ENCODE data around the gene TMEM255B.
"Not testable (repeated sequence)": the region's sequence is repeated elsewhere in the genome, so short reads cannot be mapped to it uniquely, and the experiment has no call there.

TMEM255B gene

DNA sequence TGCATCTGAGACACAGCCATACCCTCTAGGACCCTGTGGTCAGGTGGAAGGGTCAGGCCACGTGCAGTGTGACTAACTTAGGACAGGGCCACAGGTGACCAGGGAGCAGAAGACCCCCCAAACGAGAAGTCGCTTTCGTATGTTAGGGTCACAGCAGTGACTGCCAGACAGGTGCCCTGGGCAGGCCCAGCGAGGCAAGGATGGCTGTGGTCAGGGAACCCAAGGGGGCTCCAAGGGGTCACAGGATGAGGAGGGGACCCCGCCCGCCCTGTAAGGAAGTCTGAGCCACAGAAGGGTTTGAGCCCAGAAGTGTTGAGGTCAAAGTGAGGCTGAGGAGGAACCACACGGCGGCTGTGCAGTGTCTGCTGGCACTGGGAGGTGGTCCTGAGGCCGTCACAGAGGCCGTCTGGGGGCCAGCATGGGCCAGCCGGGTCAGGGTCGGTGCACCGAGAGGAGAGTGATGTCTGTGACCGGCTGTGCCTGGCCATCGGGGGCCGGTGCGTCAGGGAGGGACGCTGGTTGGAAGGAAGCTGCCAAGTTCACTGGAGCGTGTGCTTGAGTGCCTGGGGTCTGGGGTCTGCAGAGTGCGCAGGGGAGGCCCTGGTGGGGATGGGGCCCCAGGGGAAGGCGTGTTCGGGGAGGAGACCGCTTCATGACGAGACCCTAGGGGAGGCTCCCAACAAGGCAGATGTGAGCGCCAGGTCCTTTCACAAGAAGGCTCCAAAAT is 24.8 kb upstream of the TMEM255B start:
- in situ Hi-C loops (cut with MboI; ENCODE audit: low sequenced_read_pairs) = no loop called here

DNA sequence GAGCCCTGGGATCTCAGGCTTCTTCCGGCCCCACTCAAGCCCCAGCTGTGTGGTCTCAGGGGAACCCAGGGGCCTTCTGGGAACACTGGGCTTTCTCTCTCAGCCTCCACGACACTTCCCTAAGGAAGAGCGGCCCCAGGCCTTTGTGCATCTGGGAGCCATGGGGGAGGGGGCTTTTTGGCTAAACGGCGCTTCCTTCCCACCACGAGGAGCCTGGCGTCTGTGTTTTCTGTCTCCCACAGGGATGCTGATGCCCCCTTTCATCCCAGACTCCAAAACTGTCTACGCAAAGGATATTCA is 24.2 kb upstream of the TMEM255B start:
- in situ Hi-C loops (cut with MboI; ENCODE audit: low sequenced_read_pairs) = no loop called here

DNA sequence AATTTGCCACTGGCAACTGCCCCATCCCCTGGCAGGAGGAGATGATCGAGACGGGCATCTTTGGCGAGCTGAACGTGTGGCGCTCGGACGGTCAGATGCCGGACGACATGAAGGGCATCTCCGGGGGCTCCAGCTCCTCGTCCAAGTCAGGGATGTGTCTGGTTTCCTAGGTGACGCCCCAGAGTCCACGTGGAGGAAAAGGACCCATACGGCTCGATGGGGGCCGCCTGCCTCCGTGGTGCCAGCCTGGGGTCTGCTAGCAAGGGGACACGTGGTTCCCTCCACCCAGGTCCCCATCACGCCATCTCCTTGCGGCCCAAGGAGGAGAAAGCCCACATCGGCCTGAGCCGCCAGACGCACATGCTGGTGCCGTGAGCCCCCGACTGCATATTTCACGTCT is 23.8 kb upstream of the TMEM255B start:
- in situ Hi-C loops (cut with MboI; ENCODE audit: low sequenced_read_pairs) = no loop called here

DNA sequence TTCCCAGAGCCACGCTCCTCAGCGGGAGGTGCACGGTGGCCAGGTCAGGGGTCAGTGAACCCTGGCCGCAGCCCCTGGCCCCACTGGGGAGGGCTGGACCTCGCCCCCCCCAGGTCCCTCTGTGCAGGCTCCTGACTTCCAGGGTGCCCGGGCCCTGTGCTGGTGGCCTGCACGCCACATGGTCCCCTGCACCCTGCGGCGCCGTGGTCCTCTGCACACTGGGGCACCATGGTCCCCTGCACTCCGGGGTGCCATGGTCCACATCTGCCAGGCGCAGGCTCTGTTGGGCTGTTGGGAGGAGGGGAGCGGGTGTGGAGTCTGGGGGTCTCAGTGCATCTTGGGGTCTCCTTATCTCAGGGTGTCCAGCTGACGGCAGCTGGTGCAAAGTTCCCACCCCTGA is 23.3 kb upstream of the TMEM255B start:
- in situ Hi-C loops (cut with MboI; ENCODE audit: low sequenced_read_pairs) = no loop called here

DNA sequence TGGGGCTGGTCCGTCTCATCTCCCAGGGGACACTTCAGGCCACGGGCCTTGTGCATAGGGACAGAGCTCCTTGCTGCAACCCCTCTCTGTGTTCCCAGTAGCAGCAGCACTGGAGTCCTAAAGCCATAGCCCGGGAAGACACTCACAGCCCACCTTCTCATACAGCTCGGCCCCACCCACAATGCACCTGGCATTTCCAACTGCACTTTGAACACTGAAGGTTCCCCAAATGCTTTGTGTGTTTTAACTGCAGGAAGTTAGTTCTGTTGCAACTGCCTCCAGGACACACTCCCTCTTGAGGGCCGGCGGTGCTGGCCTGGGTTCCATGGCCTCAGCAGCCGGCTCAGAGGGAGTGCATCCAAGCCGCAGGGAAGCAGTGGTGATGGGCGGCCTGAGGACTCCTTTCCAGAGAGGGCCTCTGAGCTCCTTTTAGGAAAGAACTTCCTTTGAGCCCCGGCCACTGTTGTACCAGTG is 22.7 kb upstream of the TMEM255B start:
- in situ Hi-C loops (cut with MboI; ENCODE audit: low sequenced_read_pairs) = no loop called here

DNA sequence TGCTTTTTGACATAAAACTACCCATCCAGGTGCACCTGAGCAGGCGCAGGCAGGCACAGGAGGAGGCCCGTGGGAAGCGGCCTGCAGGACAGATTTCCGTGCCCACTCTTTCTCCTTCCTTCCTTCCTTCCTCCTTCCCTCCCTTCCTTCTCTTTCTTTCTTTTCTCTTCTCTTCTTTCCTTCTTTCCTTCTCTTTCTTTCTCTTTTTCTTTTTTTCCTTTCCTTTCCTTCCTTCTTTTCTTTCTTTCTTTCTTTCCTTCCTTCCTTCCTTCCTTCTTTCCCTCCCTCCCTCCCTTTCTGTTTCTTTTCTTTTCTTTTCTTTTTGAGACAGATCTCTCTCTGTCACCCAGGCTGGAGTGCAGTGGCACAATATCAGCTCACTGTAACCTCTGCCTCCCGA is 21.2 kb upstream of the TMEM255B start:
- in situ Hi-C loops (cut with MboI; ENCODE audit: low sequenced_read_pairs) = no loop called here

DNA sequence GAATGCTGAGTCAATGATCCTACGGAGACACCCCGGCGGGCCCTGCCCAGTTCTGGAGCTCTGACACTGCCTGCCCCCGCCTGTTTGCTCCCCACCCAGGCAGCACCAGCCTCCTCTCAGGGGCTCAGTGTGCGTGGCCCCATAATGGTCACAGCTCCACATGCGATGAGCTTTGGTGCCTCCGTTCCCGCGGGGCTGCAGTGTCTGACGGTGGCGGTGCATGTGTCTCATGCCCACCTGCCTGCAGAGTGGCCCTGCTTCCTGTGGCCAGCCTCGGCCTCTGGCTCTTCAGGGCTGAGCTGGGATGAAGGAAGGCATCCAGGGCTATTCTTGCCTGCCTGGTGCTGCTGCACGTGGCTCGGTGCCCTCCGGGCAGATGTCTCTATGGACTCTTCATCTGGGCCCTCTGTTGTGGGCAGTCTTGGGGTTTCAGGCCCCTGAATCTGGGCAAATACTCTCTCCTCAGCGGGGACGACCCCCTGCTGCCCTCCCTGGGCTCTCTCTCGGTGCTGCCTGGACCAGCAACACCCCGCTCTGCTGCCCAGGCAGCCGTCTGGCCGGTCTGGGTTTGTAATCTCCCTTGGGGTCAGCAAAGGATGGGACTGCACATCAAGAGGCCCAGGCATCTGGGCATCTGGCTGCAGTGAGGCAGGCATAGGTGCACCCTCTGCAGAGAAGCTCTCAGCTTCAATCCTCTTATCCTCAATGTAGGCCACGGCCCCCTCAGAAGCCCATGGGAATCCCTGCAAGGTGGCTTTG is 19.3 kb upstream of the TMEM255B start:
- in situ Hi-C loops (cut with MboI; ENCODE audit: low sequenced_read_pairs) = no loop called here

DNA sequence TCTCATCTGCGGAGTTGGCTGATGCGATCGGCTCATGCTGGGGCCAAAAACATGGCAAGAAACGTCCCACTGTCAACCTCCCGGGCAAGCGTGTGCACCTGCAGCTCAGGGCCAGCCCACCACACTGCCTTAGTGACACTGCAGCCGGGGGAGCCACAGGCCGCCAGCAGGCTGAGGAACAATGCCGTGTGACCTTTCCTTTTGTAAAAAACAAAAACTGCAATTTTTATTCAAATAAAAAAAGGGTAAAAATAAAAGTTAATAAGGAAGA is 18.8 kb upstream of the TMEM255B start:
- in situ Hi-C loops (cut with MboI; ENCODE audit: low sequenced_read_pairs) = no loop called here

DNA sequence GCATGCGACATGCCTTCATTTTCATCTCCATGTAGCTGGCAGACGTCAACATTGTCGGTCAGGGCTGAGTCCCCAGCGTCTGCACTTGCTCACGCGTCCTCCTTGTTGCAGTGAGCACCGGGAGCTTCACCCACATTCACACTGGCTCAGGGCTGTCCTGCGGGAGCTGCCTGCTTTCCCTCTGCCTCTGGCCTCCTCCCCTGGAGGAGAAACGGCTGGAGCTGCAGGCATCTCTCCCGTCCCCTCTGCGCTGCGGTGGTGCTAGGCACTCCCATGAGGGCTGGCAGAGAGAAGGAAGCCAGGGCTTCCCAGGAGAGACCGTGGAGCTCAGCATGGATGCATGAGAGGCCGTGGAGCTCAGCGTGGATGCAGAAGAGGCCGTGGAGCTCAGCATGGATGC is 18.4 kb upstream of the TMEM255B start:
- in situ Hi-C loops (cut with MboI; ENCODE audit: low sequenced_read_pairs) = no loop called here

DNA sequence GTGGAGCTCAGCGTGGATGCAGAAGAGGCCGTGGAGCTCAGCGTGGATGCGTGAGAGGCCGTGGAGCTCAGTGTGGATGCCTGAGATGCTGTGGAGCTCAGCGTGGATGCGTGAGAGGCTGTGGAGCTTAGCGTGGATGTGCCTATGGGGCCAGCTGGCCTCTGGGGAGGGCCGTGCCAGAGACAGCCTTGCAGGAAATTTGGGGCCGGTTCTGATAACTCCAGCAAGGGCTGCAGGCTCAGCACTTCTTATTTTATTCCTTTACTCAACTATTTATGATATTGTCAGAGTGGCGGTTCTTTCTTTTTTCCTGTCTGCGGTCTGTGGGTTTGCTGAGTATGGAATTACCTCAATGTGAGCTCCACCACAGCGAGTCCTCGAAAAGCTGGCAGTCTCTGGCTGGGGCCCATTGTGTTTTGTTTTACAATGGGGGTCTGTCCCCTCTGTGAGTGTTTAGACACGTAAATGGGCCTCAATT is 17.8 kb upstream of the TMEM255B start:
- in situ Hi-C loops (cut with MboI; ENCODE audit: low sequenced_read_pairs) = no loop called here

DNA sequence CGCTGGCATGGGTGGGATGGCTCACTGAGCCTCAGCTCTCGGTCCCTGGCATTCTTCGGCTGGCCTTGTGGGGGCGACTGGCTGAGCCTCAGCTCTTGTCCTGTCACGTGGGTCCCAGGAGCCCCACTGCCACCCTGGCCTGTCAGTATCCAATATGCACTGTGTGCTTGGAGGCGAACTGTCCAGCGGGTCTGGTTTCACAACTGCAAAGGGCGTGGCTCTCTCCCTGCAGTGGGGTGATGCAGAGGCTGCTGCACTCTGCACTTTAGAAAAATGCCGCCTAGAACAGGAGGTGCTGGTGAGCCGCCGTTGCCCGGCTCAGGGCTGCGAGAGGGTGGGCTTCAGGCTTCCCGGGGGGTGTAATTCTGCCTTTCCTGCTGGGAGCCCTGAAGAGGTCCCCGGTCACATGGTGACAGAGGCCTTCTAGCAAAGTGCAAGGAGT is 17.0 kb upstream of the TMEM255B start:
- in situ Hi-C loops (cut with MboI; ENCODE audit: low sequenced_read_pairs) = no loop called here

DNA sequence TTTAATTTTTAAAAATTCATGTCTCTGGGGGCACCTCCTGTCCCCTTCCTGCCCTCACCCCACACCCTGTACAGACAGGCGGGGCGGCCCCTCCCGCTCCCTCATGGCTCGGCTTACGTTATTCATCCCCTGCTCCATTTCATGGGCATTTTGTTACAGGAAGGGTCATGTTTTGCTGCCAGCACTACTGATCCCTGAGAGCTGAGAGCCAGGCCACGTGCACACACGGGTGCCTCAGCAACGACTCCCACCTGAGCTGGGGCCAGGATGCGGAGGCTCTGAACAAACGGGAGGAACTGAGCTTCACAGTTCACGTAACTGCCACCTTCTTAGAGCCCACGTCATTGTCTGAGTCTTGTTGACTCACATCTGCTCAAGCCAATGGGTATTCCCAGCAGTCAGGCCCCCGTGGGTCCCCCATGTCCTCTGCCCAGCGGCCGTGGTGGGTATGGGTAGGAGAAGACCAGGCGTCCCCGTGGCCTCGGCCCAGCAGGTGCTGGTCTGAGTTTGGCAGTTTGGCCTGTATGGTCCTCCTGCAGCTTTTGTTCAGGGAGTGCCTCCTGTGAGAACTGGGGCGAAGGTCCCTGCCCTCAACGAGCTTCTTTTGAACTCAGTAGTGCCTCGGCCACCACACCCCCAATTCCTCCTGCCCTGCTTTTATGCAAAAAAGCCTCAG is 16.4 kb upstream of the TMEM255B start:
- in situ Hi-C loops (cut with MboI; ENCODE audit: low sequenced_read_pairs) = no loop called here

DNA sequence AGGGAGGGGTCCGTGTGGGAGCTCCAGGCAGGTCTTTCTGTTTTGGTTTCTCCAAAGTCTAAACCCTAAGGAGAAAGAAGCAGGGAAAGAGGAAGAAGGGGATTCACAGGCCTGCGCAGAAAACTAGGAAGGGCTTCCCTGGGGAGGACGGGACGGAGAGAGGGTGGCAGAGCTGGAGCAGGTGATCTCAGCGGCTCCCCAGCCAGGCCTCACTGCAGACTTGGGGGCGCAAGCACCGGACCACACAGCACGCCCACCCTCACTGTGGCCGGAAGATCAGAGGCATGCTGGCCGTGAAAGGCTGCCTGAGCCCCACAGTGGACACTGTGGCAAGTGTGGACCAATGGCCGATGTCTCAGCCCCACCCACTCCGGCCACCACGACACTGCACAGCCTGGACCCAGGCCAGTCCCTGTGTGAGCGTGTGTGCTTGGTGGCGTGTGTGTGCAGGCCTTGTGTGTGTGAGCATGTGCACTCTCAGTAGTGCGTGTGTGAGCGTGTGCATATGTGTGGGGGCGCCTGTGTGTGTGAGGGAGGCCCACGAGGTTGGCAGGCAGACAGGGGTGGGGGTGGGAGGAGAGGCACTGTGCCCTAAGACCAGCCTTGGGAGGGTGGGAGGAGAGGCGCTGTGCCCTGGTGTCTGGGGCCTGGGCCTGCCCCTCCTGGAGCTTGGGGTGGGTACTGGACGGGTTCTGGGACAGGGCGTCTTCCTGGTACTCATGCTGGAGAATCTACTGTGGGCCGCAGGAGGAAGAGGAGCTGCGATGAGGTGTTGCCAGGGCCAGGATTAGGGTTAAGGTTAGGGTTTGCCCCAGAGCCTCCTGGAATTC is 15.4 kb upstream of the TMEM255B start:
- in situ Hi-C loops (cut with MboI; ENCODE audit: low sequenced_read_pairs) = no loop called here

DNA sequence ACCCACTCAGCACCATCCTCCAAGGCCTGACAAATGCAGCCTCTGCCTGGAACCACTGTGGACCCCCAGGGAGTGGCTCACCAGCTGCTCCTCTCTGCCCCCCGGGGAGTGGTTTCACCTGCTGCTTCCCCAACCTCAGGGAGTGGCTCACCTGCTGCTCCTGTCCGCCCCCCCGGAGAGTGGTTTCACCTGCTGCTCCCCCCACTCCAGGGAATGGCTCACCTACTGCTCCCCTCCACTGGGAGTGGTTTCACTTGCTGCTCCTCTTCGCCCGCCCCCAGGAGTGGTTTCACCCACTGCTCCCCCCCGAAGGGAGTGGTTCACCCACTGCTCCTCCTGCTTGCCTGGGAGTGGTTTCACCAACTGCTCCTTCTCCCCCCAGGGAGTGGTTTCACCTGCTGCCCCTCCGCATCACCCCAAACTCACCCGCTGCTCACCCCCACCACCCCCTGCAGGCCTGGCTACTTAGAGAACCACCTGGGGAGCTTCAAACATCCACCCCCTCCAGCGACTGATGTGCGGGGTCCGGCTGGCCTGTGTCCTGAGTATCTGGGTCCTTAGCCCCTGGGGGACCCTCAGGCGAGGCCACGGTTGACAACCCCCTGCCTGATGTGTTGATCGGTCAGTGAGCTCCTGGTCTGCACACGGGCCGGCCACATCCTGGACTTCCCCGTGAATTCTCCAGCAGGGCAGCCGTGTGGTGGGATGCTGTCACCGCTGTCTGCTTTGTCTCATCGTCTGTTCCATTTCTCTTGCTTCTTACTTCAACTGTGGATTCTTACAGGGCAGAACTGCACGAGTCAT is 14.6 kb upstream of the TMEM255B start:
- in situ Hi-C loops (cut with MboI; ENCODE audit: low sequenced_read_pairs) = no loop called here

DNA sequence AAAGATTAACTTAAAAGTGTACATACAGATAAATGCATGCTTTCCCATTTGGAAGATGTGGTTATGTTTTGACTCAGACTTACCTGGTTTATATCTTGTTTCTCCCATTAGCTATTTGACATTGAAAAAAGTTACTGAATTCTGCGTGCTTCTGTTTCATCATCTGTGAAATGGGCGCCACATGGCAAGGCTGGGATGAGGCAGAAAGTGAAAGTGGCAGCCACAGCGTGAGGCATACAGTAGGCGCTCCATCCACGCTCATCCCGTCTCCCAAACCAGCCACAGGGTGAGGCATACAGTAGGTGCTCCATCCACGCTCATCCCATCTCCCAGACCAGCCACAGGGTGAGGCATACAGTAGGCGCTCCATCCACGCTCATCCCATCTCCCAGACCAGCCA is 14.0 kb upstream of the TMEM255B start:
- in situ Hi-C loops (cut with MboI; ENCODE audit: low sequenced_read_pairs) = no loop called here

DNA sequence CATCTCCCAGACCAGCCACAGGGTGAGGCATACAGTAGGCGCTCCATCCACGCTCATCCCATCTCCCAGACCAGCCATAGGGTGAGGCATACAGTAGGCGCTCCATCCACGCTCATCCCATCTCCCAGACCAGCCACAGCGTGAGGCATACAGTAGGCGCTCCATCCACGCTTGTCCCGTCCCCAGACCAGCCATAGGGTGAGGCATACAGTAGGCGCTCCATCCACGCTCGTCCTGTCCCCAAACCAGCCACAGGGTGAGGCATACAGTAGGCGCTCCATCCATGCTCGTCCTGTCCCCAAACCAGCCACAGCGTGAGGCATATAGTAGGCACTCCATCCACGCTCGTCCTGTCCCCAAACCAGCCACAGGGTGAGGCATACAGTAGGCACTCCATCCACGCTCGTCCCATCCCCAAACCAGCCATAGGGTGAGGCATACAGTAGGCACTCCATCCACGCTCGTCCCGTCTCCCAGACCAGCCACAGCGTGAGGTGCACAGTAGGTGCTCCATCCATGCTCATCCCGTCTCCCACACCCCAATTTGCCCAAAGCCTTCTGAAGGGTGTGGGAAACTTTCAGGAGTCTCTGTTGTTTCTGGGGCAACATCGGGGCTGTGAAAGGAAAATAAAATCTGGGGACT is 13.4 kb upstream of the TMEM255B start:
- in situ Hi-C loops (cut with MboI; ENCODE audit: low sequenced_read_pairs) = not testable (repeated sequence)

DNA sequence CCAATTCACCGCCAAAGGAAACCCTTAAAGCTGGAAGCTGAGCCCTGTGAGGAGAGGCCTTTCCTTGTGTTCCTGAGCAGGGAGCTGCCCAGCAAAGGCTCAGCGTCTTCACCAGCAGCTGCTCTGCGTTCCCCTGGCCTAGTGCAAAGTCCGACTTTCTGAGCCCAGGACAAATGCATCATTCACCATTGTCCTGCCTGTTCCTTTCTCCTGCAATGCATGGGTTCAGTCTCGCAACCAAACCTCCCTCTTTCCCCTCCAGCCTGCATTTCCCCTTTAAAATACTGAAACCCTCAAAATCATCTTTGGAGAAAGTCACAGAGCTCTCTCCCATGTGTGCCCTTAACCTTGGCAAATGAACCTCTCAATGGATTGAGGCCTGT is 12.9 kb upstream of the TMEM255B start:
- in situ Hi-C loops (cut with MboI; ENCODE audit: low sequenced_read_pairs) = no loop called here

DNA sequence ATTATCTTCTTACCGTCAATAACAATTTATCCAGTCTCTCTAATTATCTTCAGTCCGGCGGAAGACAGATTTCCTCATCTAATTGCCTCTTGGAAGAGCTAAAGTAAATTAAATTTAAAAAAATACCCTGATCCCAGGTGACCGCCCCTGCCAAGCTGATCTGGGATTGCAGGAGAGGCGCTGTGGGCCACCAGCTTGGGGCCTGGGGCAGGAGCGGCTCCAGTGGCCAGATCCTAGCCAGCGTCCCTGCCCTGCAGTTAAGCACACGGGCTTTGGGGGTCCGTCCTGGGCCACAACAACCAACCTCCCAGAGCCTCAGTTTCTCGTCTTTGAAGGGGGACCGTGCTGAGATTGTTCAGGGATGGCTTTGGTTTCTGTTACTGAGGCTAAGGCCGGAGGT is 12.4 kb upstream of the TMEM255B start:
- in situ Hi-C loops (cut with MboI; ENCODE audit: low sequenced_read_pairs) = no loop called here

DNA sequence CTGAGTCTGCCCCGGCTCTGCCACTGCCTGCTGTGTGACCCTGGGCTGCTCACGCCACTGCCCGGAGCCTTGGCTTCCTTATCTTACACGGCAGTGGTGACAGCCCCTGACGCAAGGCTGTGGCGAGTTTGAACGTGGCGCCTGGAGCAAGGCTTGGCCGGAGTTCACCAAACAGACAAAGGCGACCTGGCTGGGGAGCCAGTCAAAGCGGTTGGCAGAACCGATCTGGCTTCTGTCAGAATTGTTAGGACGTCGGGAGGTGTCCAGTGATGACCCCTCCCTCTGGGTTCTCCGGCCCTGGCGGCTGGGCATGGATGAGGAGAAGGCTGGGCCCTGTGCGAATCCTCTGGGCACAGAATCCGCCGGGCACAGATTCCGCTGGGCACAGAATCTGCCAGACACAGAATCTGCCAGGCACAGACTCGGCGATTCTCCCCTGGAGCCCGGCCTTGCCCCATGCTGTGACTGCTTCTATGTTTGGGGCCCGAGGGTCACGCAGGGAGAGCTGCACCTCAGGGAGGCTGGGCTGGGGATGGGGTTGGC is 11.7 kb upstream of the TMEM255B start:
- in situ Hi-C loops (cut with MboI; ENCODE audit: low sequenced_read_pairs) = no loop called here
